ENCODE data around the gene R3HDM2. TPM values are rescaled to one million over a fixed set of nuclear protein-coding genes. Genes with fewer than 3 reads are reported as not detected.
"Not testable (repeated sequence)": the region's sequence is repeated elsewhere in the genome, so short reads cannot be mapped to it uniquely, and the experiment has no call there.

The R3HDM2 gene
- total RNA-seq, 6 experiments from 2014 or later, result 33.7 to 39.4 (median 37.9) TPM

GRCh38 chr12:57431654-57432188 is 878 bp upstream of the R3HDM2 start:
- peak overlapping the region; percentile 91 for H3K4me3 Mint-ChIP-seq
- H3K4me1 Mint-ChIP-seq (ENCODE audit: low read depth), result peaks cover 22% of the 10 kb centered on the region
- peak overlapping the region; percentile 96 for H3K27ac Mint-ChIP-seq
- H3K9me3 Mint-ChIP-seq, result no peaks in the 10 kb centered on the region
- no peaks in the 10 kb centered on the region; the same call in none of the 2 replicates for H3K27me3 Mint-ChIP-seq (ENCODE audit: insufficient read depth)
- no peak for TF ChIP-seq CTCF (IDR thresholded peaks at IDR 0.05)
- no peak for DNase-seq
- H3K36me3 Mint-ChIP-seq (ENCODE audit: low read depth), result no peaks in the 10 kb centered on the region

- no peaks in the 10 kb centered on the region; the same call in none of the 2 replicates for H3K27me3 Mint-ChIP-seq (ENCODE audit: insufficient read depth)
- H3K9me3 Mint-ChIP-seq, result no peaks in the 10 kb centered on the region
- TF ChIP-seq CTCF (IDR thresholded peaks at IDR 0.05), result peak; percentile 49; the same call in 1 of the 2 replicates
- peaks cover 22% of the 10 kb centered on the region for H3K4me1 Mint-ChIP-seq (ENCODE audit: low read depth)
- H3K36me3 Mint-ChIP-seq (ENCODE audit: low read depth), result no peaks in the 10 kb centered on the region; the same call in 1 of the 2 replicates
- peak; percentile 6 for DNase-seq
- H3K4me3 Mint-ChIP-seq, result peak overlapping the region; percentile 93
- H3K27ac Mint-ChIP-seq, result peak overlapping the region; percentile 97
Measured at GRCh38 chr12:57430112-57430930, 522 bp downstream of the R3HDM2 start.

- peak overlapping the region; percentile 93 for H3K4me3 Mint-ChIP-seq
- no peaks in the 10 kb centered on the region; the same call in none of the 2 replicates for H3K27me3 Mint-ChIP-seq (ENCODE audit: insufficient read depth)
- H3K4me1 Mint-ChIP-seq (ENCODE audit: low read depth), result peaks cover 22% of the 10 kb centered on the region
- H3K27ac Mint-ChIP-seq, result peak overlapping the region; percentile 97
- H3K9me3 Mint-ChIP-seq, result no peaks in the 10 kb centered on the region
- peaks cover under 1% of the 10 kb centered on the region for H3K36me3 Mint-ChIP-seq (ENCODE audit: low read depth)
- no peak for DNase-seq
- TF ChIP-seq CTCF (IDR thresholded peaks at IDR 0.05), result no peak
Measured at GRCh38 chr12:57429473-57430111, 1.3 kb downstream of the R3HDM2 start.

GRCh38 chr12:57428965-57429364 is 1.9 kb downstream of the R3HDM2 start:
- TF ChIP-seq CTCF (IDR thresholded peaks at IDR 0.05), result no peak
- DNase-seq, result no peak
- peak overlapping the region; percentile 97 for H3K27ac Mint-ChIP-seq
- peaks cover 5% of the 10 kb centered on the region for H3K36me3 Mint-ChIP-seq (ENCODE audit: low read depth)
- H3K4me3 Mint-ChIP-seq, result peak overlapping the region; percentile 93
- H3K4me1 Mint-ChIP-seq (ENCODE audit: low read depth), result peaks cover 22% of the 10 kb centered on the region
- no peaks in the 10 kb centered on the region; the same call in none of the 2 replicates for H3K27me3 Mint-ChIP-seq (ENCODE audit: insufficient read depth)
- H3K9me3 Mint-ChIP-seq, result no peaks in the 10 kb centered on the region

- DNase-seq; H3K27me3 Mint-ChIP-seq (ENCODE audit: insufficient read depth); H3K4me3 Mint-ChIP-seq; H3K27ac Mint-ChIP-seq; H3K9me3 Mint-ChIP-seq: not testable (repeated sequence)
- Mint-ChIP-seq H3K4me1 (ENCODE audit: low read depth) (peaks cover 22% of the 10 kb centered on the region), H3K36me3 (ENCODE audit: low read depth) (peaks cover 13% of the 10 kb centered on the region)
Measured at GRCh38 chr12:57426948-57427347, 3.9 kb downstream of the R3HDM2 start.
